Measurements from ENCODE around the gene IQCH.
"Not testable (repeated sequence)": the region's sequence is repeated elsewhere in the genome, so short reads cannot be mapped to it uniquely, and the experiment has no call there.

Gene IQCH

DNA sequence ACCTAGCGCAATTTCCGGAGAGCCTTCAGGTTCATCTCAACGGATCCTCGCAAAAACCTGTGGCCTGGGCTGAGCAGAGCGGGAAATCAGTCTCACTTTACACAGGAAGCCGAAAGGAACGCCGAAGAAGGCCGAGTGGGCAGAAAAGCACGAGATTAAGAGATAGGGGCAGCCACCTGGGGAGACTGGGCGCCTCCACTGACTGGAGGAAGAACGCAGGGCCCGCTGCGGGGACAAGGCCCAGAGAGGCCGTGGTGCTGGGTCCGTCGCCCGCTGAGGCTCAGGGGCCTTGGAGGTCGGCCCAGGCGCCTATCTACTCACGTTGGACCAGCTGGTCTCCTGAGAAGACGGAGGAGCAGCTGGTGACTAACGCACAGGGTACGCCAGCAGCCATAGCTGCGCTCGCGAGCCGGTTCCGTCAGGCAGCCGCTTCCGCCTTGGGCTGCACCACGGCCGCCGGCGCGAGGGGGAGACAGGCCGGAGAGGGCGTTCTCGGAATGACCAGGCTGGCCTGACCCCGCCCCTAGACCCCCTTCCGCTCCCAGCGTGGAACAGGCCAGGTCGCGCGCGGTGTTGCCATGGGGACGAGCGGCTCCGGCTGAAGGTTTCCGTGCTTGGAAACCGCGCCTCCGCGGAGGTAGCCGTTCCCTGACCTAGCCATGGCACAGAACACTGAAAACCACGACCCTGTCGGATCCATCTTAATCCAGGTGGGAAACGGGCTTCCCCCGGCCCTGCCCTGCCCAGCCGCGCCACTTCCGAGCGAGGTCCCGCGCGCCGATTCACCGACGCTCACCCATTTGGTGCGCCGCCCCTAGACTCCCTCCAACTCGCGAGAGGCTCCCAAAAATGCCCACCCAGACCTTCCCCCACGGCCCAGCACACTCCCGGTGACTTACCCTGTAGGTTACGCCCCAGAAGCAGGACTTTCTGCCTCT, at the start of gene IQCH, which contains the start of gene AAGAB:
Gene IQCH (plus strand): TSS at position 549 of the 938 bp plus-strand sequence. CDS start 111 bp downstream, at position 660.
Gene AAGAB (minus strand): TSS at position 424 of the 938 bp plus-strand sequence. CDS start 30 bp downstream, at position 394.
- peak; percentile 96 to 97 (median 97) for DNase-seq

DNA sequence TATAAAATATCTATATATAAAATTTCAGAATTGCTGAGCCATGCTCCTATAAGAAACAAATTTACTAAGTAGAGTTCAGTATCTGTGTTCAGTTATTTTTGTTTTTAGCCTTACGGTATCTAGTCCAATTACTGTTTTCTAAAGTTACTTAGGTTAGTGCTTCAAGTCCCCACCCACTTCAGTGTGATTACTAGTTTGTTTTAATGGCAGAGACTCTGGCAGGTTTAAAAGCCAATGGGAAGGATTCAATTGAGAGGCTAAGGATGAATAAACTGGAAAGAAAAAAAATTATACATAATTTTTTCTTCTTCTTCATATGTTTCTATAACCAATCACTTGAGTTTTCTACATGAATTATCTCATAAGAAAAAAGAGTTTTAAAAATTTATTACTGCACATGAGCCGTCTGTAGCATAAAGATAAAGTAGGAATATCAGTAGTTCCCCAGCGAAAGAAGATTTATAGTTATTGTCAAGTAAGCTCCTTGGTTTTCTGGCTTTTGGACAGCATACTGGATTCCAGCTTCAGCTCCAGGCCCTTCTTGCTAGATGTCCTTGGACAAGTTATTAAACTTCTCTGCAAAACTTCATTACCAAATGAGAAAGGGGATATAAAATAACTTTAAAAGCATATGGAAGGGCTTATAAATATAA, 46.9 kb upstream of the IQCH start:
- DNase-seq, result no peak

DNA sequence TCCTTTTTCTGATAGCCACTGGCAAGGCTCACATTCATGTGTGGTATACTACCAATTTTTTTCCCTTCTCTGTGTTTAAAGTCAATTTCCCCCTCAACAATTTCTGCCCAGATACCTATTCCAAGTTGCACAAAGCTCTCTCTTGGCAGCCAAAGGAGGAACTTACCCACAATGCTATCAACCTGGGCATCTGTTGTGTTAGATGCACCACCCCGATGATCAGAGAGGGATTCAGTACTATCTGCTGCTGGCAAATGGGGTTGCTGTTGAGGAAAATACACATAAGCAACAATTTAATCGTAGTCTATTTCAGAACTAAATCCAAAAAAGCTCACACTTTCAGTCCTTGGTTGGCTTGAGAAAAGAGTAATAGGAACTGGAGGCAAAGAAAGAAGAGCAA, 46.2 kb upstream of the IQCH start:
- DNase-seq, result no peak

- DNase-seq, result no peak
Measured at GRCh38 chr15:67210555-67211168, 43.9 kb upstream of the IQCH start.

DNA sequence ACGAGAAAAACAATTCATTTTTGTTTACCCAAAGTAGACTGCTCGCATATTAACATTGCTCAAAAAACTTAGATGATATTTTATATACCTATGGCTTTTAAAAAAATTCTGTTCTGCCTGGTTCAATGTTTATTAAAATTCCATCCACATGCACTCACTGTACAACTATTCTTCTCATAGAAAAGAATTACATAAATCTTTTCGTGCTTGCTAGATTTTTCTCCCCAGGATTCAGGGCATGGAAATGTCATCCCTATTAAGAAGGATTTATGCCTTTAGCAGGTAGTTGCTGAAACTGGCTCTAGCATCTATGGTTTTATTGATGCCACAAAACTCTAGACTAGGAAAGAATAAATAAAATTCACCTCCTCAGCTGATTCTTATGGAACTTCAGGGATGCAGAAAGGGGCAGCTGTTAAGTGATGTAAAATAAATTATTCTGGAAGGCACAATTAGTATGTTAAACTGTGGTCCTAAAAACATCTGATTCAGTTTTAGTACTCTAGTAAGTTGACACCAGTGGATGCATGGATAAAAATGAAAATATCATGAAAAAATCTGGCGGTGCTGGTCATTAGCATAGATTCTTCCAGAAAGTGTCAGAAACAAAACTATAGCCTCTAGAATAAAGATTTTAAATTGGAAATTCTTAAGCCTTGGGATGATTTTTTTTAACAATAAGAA, 41.8 kb upstream of the IQCH start:
- no peak for DNase-seq

GRCh38 chr15:67215102-67215501, 39.5 kb upstream of the IQCH start:
- no peak for DNase-seq

GRCh38 chr15:67216859-67217258, 37.7 kb upstream of the IQCH start:
- no peak for DNase-seq

DNA sequence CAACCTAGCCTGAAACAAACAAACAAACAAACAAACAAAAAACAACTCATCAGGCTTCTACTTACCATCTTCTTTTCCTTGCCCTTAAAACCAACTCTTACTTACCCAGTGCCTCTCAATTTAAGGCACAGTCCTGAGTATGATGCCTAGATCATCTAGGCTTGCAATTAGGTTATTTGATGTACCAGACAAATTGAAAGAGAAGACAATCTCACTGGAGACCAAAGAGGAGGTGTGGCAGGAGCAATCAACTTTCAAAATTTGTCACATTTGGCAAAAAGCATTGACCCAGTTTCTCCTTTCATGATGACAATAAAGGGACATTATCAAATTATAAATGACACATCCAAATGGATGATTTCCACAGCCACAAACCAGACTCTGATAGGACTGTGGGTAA, 36.2 kb upstream of the IQCH start:
- no peak for DNase-seq

DNA sequence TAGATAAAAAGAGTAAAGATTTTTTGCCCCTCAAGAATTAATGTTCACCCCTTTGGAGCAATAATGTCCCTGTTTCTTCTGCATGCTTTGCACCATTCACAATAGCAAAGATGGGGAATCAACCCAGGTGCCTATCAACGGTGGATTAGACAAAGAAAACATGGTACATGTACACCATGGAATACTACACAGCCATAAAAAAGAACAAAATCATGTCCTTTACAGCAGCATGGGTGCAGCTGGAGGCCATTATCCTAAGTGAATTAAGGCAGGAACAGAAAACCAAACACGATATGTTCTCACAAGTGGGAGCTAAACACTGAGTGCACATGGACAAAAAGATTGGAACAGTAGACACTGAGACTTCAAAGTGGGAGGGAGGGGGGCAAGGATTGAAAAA, 35.3 kb upstream of the IQCH start:
- DNase-seq, result no peak

DNA sequence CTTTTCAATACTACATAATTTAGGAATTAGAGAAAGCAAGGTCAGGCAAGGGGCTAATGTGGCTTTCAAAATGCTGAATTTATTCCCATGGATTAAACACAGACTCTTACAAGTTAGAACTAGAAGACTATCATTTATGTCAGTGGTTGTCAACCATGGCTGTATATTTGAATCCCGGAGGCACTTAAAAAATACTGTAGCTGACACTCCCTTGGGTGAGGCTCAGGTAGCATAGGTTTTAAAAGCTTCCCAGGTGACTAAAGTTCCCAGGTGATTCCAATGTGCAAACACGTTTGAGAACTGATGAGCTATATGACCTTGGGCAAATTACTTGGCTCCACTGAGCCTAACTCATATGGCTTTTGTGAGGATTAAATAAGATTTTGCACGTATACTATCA, 29.7 kb upstream of the IQCH start:
- DNase-seq, result no peak

DNA sequence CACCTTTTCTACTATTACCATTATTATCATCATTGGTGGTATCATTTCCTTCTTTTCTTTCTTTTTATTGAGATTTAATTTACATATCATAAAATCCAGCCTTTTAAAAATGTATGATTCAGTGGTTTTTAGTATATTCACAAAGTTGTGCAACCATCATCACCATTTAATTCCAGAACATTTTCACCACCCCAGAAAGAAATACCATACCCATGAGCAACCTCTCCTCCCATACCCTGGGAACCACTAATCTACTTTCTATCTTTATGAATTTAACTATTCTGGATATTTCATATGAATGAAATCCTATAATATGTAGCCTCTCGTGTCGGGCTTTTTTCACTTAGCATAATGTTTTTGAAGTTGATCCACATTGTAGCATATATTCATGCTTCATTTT, 29.2 kb upstream of the IQCH start:
- no peak for DNase-seq

GRCh38 chr15:67227431-67227830, 27.2 kb upstream of the IQCH start:
- DNase-seq, result no peak

- DNase-seq, result no peak
Measured at GRCh38 chr15:67227846-67228245, 26.7 kb upstream of the IQCH start.

DNA sequence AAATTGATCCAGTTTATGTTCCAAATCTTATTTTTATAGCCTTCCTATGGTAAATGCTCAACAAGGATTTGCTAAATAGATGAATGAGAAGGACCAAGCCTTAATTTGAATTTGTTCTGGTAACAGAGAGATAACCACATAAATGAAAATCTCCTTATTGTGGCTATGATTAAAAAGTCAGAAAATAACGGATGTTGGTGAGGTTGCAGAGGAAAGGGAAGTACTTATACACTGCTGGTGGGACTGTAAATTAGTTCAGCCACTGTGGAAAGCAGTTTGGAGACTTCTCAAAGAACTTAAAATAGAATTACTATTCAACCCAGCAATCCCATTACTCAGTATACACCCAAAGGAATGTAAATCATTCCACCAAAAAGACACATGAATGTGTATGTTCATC, 26.3 kb upstream of the IQCH start:
- DNase-seq, result no peak

DNA sequence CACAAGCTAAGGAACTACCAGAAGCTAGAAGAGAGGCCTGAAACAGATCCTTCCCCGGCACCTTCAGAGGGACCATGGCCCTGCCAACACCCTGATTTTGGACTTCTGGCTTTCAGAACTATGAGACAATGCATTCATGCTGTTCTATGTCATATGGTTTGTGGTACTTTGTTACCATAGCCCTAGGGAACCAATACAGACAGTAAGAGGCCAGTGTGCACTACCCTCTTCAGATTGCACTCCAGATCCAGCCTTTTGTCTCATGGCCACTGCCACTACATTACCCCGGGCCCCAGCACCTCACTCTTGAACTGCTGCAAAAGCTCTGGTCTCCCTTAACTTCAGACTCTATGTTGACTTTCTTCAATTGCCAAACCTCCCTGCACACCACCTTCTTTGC, 24.1 kb upstream of the IQCH start:
- DNase-seq, result no peak

- no peak for DNase-seq
Measured at GRCh38 chr15:67232591-67232990, 22.0 kb upstream of the IQCH start.

- peak in 2 of 4 experiments; percentile 2 to 3 for DNase-seq
Measured at GRCh38 chr15:67240235-67241131, 14.1 kb upstream of the IQCH start.

DNA sequence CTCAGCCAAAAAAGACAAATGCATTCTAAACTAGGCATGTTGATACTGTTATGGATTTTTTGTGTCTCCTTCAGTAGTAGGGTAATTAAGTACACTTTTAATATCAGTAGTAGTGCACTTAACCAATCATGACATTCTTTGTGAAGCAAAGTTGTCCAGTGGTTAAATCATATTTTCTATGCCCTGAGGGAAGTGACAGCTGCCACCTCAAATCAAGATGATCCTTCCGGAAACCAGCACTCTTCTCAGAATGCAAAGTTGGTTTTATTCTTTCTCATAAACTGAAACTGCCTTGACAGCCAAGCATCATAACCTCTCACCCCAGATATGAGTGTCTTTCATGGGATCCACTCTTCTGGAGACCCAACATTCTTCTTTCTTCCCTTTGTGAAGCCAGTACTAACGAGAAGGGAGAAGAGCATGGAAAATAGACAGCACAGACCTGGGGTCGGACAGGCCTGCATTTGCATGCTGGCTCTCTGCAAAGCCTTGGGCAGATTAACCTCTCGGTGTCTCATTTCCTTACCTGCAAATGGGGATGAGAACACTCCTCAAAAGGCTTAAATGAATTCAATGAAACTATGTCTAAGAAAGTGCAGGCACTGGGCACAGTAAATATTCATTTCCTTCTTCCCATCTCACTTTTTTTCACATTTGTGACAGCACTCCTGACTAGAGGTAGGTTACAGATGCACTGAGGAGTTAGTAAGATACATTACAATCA, 13.3 kb upstream of the IQCH start:
- no peak for DNase-seq

GRCh38 chr15:67242708-67243111, 11.9 kb upstream of the IQCH start:
- DNase-seq, result no peak

- DNase-seq, result no peak
Measured at GRCh38 chr15:67244971-67245478, 9.6 kb upstream of the IQCH start.

GRCh38 chr15:67246606-67247005, 8.0 kb upstream of the IQCH start:
- DNase-seq, result not testable (repeated sequence)
